Hepatocyte (in vitro differentiated cells): ENCODE data around the gene VPS41. TPM values are rescaled to one million over a fixed set of nuclear protein-coding genes. Genes with fewer than 3 reads are reported as not detected.
A peak's percentile ranks its signal among the peaks of the same experiment; 100 is the strongest.

Source experiments
- DNase-seq: peaks from one replicate; pipeline ENCODE4 v3.0.0-alpha.2; 2016; ENCODE audit warnings: low spot score
- H2AFZ ChIP-seq: fragments of 200-600 bp; sonication (generic); 2 replicates; pipeline ENCODE4 v1.6.0; 2016; ENCODE audit warnings: antibody characterized with exemption, mild to moderate bottlenecking
- H3K27ac ChIP-seq: fragments of 200-600 bp; sonication (generic); 2 replicates; pipeline ENCODE4 v1.5.1; 2016; ENCODE audit warnings: mild to moderate bottlenecking
- H3K27me3 ChIP-seq: fragments of 200-600 bp; sonication (generic); 2 replicates; pipeline ENCODE4 v1.6.1; 2016
- H3K36me3 ChIP-seq: fragments of 200-600 bp; sonication (generic); replicated peaks from 2 replicates; pipeline ENCODE4 v1.5.1; 2016; ENCODE audit warnings: low read depth; ENCODE audit not compliant: insufficient read depth
- H3K4me1 ChIP-seq: fragments of 200-600 bp; sonication (generic); 2 replicates; pipeline ENCODE4 v1.5.1; 2016; ENCODE audit warnings: mild to moderate bottlenecking, moderate library complexity; ENCODE audit not compliant: insufficient read depth
- H3K4me2 ChIP-seq: fragments of 200-600 bp; sonication (generic); 2 replicates; pipeline ENCODE4 v1.6.0; 2016
- H3K4me3 ChIP-seq: fragments of 200-600 bp; sonication (generic); 2 replicates; pipeline ENCODE4 v1.5.1; 2016; ENCODE audit warnings: mild to moderate bottlenecking
- H3K79me2 ChIP-seq: fragments of 200-600 bp; sonication (generic); 2 replicates; pipeline ENCODE4 v1.6.0; 2017; ENCODE audit warnings: mild to moderate bottlenecking
- H3K9me2 ChIP-seq: fragments of 200-600 bp; sonication (generic); replicated peaks from 2 replicates; pipeline ENCODE4 v1.6.0; 2017; ENCODE audit warnings: mild to moderate bottlenecking; ENCODE audit not compliant: insufficient read depth
- H3K9me3 ChIP-seq: fragments of 200-600 bp; sonication (generic); 2 replicates; pipeline ENCODE4 v1.5.1; 2016; ENCODE audit warnings: low read depth, mild to moderate bottlenecking
- H4K20me1 ChIP-seq: fragments of 200-600 bp; sonication (generic); 2 replicates; pipeline ENCODE4 v1.6.0; 2016; ENCODE audit warnings: mild to moderate bottlenecking; ENCODE audit not compliant: insufficient read depth, poor library complexity, severe bottlenecking
- CTCF ChIP-seq: fragments of 200-600 bp; sonication (generic); IDR thresholded peaks from 2 replicates; pipeline ENCODE4 v1.5.1; 2016; ENCODE audit warnings: antibody characterized with exemption, mild to moderate bottlenecking; ENCODE audit not compliant: poor library complexity
- EZH2 ChIP-seq: fragments of 200-600 bp; sonication (generic); IDR thresholded peaks from 2 replicates; pipeline ENCODE4 v1.6.1; 2016; ENCODE audit warnings: antibody characterized with exemption, mild to moderate bottlenecking, borderline replicate concordance
- EZH2phosphoT487 ChIP-seq: fragments of 200-600 bp; sonication (generic); IDR thresholded peaks from one replicate; pipeline ENCODE4 v1.6.1; 2018; ENCODE audit warnings: antibody characterized with exemption, mild to moderate bottlenecking, low read depth, moderate library complexity; ENCODE audit not compliant: unreplicated experiment, severe bottlenecking
- whole genome bisulfite sequencing: methylation state at CpG from one replicate; pipeline ENCODE4 v1.1.6; 2016; ENCODE audit warnings: low lambda C conversion rate; ENCODE audit errors: missing lambda C conversion rate; 5-methylcytosine and 5-hydroxymethylcytosine counted together
- polyA plus RNA-seq: library from polyadenylated mRNA; unstranded; fragments of >200 nt; fragmentation: Nextera tagmentation; extraction: Ambion mirVana; gene quantifications from 2 replicates; pipeline ENCODE4 v1.2.1, GENCODE V29; 2016
- total RNA-seq: library from RNA; depleted of rRNA; stranded (reverse); fragments of >200 nt; gene quantifications from 2 replicates; pipeline ENCODE4 v1.2.3, GENCODE V29; 2014

The VPS41 gene
- total and polyA plus RNA-seq, 2 experiments from 2014 or later, result 40.1 to 70.9 TPM

DNA sequence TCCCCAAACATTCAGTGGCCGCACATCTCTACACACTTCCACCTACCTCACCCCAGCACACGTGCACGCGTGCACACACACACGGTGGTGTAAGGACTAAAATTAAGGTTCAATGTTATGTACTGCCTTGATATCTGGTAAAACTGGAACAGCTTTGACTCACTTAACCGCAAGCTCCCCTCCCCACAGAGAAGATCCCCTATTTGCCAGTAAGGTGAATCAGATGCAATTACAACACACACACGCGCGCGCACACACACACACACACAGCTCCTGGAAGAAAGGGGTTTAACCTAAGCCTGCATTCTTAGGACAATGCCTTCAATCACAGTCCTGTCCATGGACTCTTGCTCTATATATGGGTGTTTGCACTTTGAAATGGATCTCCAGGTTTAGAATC, 25.5 kb upstream of the VPS41 start:
- H3K79me2 ChIP-seq, result no peaks in the 10 kb centered on the region
- H3K9me2 ChIP-seq, result no peaks in the 10 kb centered on the region
- H3K4me2 ChIP-seq, result no peak overlapping the region
- H3K27me3 ChIP-seq, result no peaks in the 10 kb centered on the region
- no peak overlapping the region for H2AFZ ChIP-seq
- H3K9me3 ChIP-seq, result no peaks in the 10 kb centered on the region
- no peak for DNase-seq
- H3K36me3 ChIP-seq, result no peaks in the 10 kb centered on the region
- TF ChIP-seq EZH2 (no peak), EZH2phosphoT487 (no peak), CTCF (no peak)
- no peaks in the 10 kb centered on the region for H4K20me1 ChIP-seq
- no peak overlapping the region for H3K4me3 ChIP-seq
- H3K4me1 ChIP-seq, result no peaks in the 10 kb centered on the region
- WGBS, result over 99% methylated on average over 10 of the region's 10 CpGs
- no peak overlapping the region for H3K27ac ChIP-seq

DNA sequence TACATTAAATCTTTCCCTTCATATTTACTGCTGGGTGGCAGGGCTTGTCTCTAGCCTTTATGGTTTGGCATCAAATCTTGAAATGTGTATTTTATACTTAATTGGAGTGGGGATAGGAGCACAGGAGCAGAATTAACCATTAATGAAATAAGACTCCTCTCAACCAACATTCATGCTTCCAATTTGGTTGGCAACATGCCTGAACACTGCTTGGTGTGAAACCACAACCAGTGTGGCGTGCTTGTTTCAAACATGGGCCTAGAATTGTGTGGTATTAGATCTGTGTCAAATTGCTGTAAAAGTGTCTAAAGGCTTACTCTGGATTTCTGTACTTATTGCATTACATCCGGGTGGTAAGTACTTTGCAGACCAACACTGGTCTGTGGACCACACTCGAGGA, 25.1 kb upstream of the VPS41 start:
- TF ChIP-seq CTCF (no peak), EZH2 (no peak), EZH2phosphoT487 (no peak)
- H3K27ac ChIP-seq, result no peak overlapping the region
- H2AFZ ChIP-seq, result no peak overlapping the region

GRCh38 chr7:38932509-38933168, 23.6 kb upstream of the VPS41 start:
- Histone ChIP-seq H2AFZ (no peak overlapping the region), H3K27ac (no peak overlapping the region), H3K79me2 (no peaks in the 10 kb centered on the region), H3K4me2 (no peak overlapping the region), H3K9me3 (no peaks in the 10 kb centered on the region), H3K9me2 (no peaks in the 10 kb centered on the region), H4K20me1 (no peaks in the 10 kb centered on the region), H3K27me3 (no peaks in the 10 kb centered on the region), H3K36me3 (no peaks in the 10 kb centered on the region), H3K4me1 (no peaks in the 10 kb centered on the region), H3K4me3 (no peak overlapping the region)
- no peak for TF ChIP-seq EZH2
- TF ChIP-seq EZH2phosphoT487, result no peak
- TF ChIP-seq CTCF, result peak; percentile 93
- whole genome bisulfite sequencing, result 33% methylated on average over 6 of the region's 6 CpGs
- peak; percentile 81 for DNase-seq

More for the DNA sequence above, 25.1 kb upstream of the VPS41 start:
- H3K9me2 ChIP-seq, result no peaks in the 10 kb centered on the region
- H3K4me2 ChIP-seq, result no peak overlapping the region
- no peak overlapping the region for H3K4me3 ChIP-seq
- no peaks in the 10 kb centered on the region for H4K20me1 ChIP-seq
- H3K27me3 ChIP-seq, result no peaks in the 10 kb centered on the region
- 82% methylated on average over 3 of the region's 3 CpGs for WGBS
- H3K79me2 ChIP-seq, result no peaks in the 10 kb centered on the region
- no peak for DNase-seq
- H3K4me1 ChIP-seq, result no peaks in the 10 kb centered on the region
- no peaks in the 10 kb centered on the region for H3K36me3 ChIP-seq
- no peaks in the 10 kb centered on the region for H3K9me3 ChIP-seq
